OCI-LY1 (cell line): ENCODE data around the gene BPIFB2.

Source experiments
- CTCF ChIP-seq: fragments of 200-600 bp; sonication (generic), shearing (Covaris generic); IDR thresholded peaks from 2 replicates; pipeline ENCODE4 v1.5.1; 2017; ENCODE audit warnings: mild to moderate bottlenecking, antibody characterized with exemption, low read length, moderate library complexity, mixed read lengths
- EZH2 ChIP-seq: fragments of 200-600 bp; sonication (generic), shearing (Covaris generic); IDR thresholded peaks from 2 replicates; pipeline ENCODE4 v1.8.0; 2017; ENCODE audit warnings: borderline replicate concordance, mixed run types, mild to moderate bottlenecking, antibody characterized with exemption, low read length, moderate library complexity, mixed read lengths

- TF ChIP-seq EZH2 (no peak), CTCF (no peak)
Observed at GRCh38 chr20:32966382-32966781, 41.1 kb upstream of the BPIFB2 start.
